ENCODE results near the gene DMBT1. TPM values are rescaled to one million over a fixed set of nuclear protein-coding genes. Genes with fewer than 3 reads are reported as not detected.

The DMBT1 gene
- total and polyA plus RNA-seq, 10 of the 15 experiments (the other 5 are each of a cell fraction or from before 2014, with no cell fraction given) = under 0.01 to 0.13 (median 0.03) TPM; not detected in 5

GRCh38 chr10:122655524-122656307 lies 95.2 kb downstream of the DMBT1 start:
- no peak for DNase-seq (ENCODE audit: low read depth, low spot score)
- H3K4me2 ChIP-seq (ENCODE audit: control insufficient read depth, insufficient read depth) = no peak overlapping the region
- H3K27ac ChIP-seq (ENCODE audit: control insufficient read depth, insufficient read depth) = no peak overlapping the region
- H2AFZ ChIP-seq (ENCODE audit: control insufficient read depth, low read depth, low read length) = no peak overlapping the region
- in situ Hi-C loops (cut with MboI) (no loop called here), intact Hi-C loops (cut with micrococcal nuclease; ENCODE audit: unreplicated experiment) (no loop called here)
- 33% methylated on average over 9 of the region's 9 CpGs for WGBS (ENCODE audit: insufficient coverage, insufficient replicate concordance, low lambda C conversion rate, missing lambda C conversion rate)
- no peaks in the 10 kb centered on the region for H3K4me1 ChIP-seq (ENCODE audit: control insufficient read depth, insufficient read depth, low read length)
- H3K36me3 ChIP-seq (ENCODE audit: control insufficient read depth in 2 of 2, insufficient read depth in 2 of 2, low read length in 1 of 2) = no peaks in the 10 kb centered on the region
- BruUV-seq (replicated peaks) = no TSS peak
- no peaks in the 10 kb centered on the region for H4K20me1 ChIP-seq (ENCODE audit: control insufficient read depth, insufficient read depth)
- ChIA-PET POLR2A (no interaction called here), CTCF (no interaction called here), RAD21 (ENCODE audit: unreplicated experiment) (no interaction called here), SMC1A (ENCODE audit: uncharacterized antibody, unreplicated experiment) (interaction anchor here (0.6 kb wide), 1 partner anchor 330 kb away, joined by 3 read pairs; no protein-coding TSS in a partner anchor)
- H3K79me2 ChIP-seq (ENCODE audit: control insufficient read depth, insufficient read depth, low read length) = no peaks in the 10 kb centered on the region
- no peak for ATAC-seq
- H3K4me3 ChIP-seq = no peak overlapping the region
- H3K9ac ChIP-seq (ENCODE audit: control insufficient read depth, insufficient read depth, low read length) = no peak overlapping the region
- peaks cover 2 to 3% of the 10 kb centered on the region in 2 experiments for H3K27me3 ChIP-seq (replicated peaks in 1 of 2; ENCODE audit: control insufficient read depth in 2 of 2, insufficient read depth in 2 of 2, low read length in 1 of 2)
- no peak for FAIRE-seq
- no peaks in the 10 kb centered on the region for H3K9me3 ChIP-seq (replicated peaks; ENCODE audit: control insufficient read depth, insufficient read depth, low read length)
- TF ChIP-seq ESRRA (IDR thresholded peaks at IDR 0.05; ENCODE audit: low read length) = no peak
- TF ChIP-seq KLF5 (IDR thresholded peaks at IDR 0.05; ENCODE audit: partially characterized antibody) = no peak
- no peak for TF ChIP-seq SREBF2 (IDR thresholded peaks at IDR 0.05; ENCODE audit: low read length)
- no peak for TF ChIP-seq HDGF (IDR thresholded peaks at IDR 0.05)
- TF ChIP-seq CBX3 (IDR thresholded peaks at IDR 0.05; ENCODE audit: borderline replicate concordance, low read depth) = no peak
- no peak for TF ChIP-seq CTCF (IDR thresholded peaks at IDR 0.05 in 2 of 3, conservative IDR thresholded peaks at IDR 0.05 in 1 of 3; ENCODE audit: control insufficient read depth in 2 of 3, extremely low read depth in 1 of 3, insufficient read depth in 1 of 3, low read depth in 3 of 3, low read length in 3 of 3)
- TF ChIP-seq ZBTB11 (CRISPR knock-in tag; IDR thresholded peaks at IDR 0.05) = no peak
- no peak for TF ChIP-seq CHD4 (IDR thresholded peaks at IDR 0.05)
- TF ChIP-seq ZNF384 (IDR thresholded peaks at IDR 0.05; ENCODE audit: borderline replicate concordance, low read depth, low read length) = no peak
- TF ChIP-seq MYC (IDR thresholded peaks at IDR 0.05; ENCODE audit: insufficient read depth, insufficient read length, insufficient replicate concordance, low read length, severe bottlenecking) = no peak
- TF ChIP-seq BMI1 (IDR thresholded peaks at IDR 0.05; ENCODE audit: borderline replicate concordance) = no peak
- no peak for TF ChIP-seq TCF7 (IDR thresholded peaks at IDR 0.05; ENCODE audit: borderline replicate concordance)
- no peak for TF ChIP-seq CEBPB (IDR thresholded peaks at IDR 0.05; ENCODE audit: borderline replicate concordance in 1 of 2, low read depth in 2 of 2, low read length in 2 of 2)
- TF ChIP-seq EGR1 (IDR thresholded peaks at IDR 0.05; ENCODE audit: borderline replicate concordance in 1 of 2, low read depth in 2 of 2, low read length in 2 of 2) = no peak
- no peak for TF ChIP-seq MEF2B (IDR thresholded peaks at IDR 0.05; ENCODE audit: partially characterized antibody, poor library complexity, severe bottlenecking)
- no peak for TF ChIP-seq IRF5 (IDR thresholded peaks at IDR 0.05; ENCODE audit: borderline replicate concordance)

All from GM12878 (cell line).